Measurements from ENCODE around the gene TERF2IP. TPM values are rescaled to one million over a fixed set of nuclear protein-coding genes. Genes with fewer than 3 reads are reported as not detected.

The TERF2IP gene
- total RNA-seq, 2 experiments from 2014 or later: 92.7 to 96.2 TPM

GRCh38 chr16:75701361-75701760 is 53.8 kb downstream of the TERF2IP start, which contains the start of gene DUXB:
Gene DUXB, minus strand, starts transcription at chr16:75701461. Its CDS starts 43 bp downstream, at chr16:75701418.
- CTCF ChIA-PET: no interaction called here
- Mint-ChIP-seq H3K36me3 (ENCODE audit: low read depth) (no peaks in the 10 kb centered on the region), H3K27ac (no peak within 1 kb of the TSS), H3K4me3 (no peak within 1 kb of the TSS), H3K27me3 (no peaks in the 10 kb centered on the region), H3K9me3 (no peaks in the 10 kb centered on the region), H3K4me1 (no peaks in the 10 kb centered on the region)
- no peak for DNase-seq
- POLR2A ChIA-PET: no interaction called here

GRCh38 chr16:75702242-75702641 is 54.7 kb downstream of the TERF2IP start:
- Mint-ChIP-seq H3K4me1 (no peaks in the 10 kb centered on the region), H3K4me3 (no peak overlapping the region)
- CTCF ChIA-PET: no interaction called here

GRCh38 chr16:75703306-75703705 is 55.7 kb downstream of the TERF2IP start:
- no peak overlapping the region for H3K27ac Mint-ChIP-seq
- no peaks in the 10 kb centered on the region for H3K36me3 Mint-ChIP-seq (ENCODE audit: low read depth)
- no peaks in the 10 kb centered on the region for H3K9me3 Mint-ChIP-seq
- no peaks in the 10 kb centered on the region for H3K4me1 Mint-ChIP-seq
- ChIA-PET POLR2A (interaction anchor here (0.6 kb wide), 1 partner anchor 54 kb away, joined by 3 read pairs; no protein-coding TSS in a partner anchor), CTCF (no interaction called here)
- no peak for DNase-seq
- H3K4me3 Mint-ChIP-seq: no peak overlapping the region
- H3K27me3 Mint-ChIP-seq: no peaks in the 10 kb centered on the region

More at GRCh38 chr16:75702242-75702641, 54.7 kb downstream of the TERF2IP start:
- H3K27me3 Mint-ChIP-seq: no peaks in the 10 kb centered on the region
- no peak overlapping the region for H3K27ac Mint-ChIP-seq
- H3K36me3 Mint-ChIP-seq (ENCODE audit: low read depth): no peaks in the 10 kb centered on the region
- H3K9me3 Mint-ChIP-seq: no peaks in the 10 kb centered on the region
- POLR2A ChIA-PET: no interaction called here
- no peak for DNase-seq

Other genes starting within 250 kb of the TERF2IP start
- gene CFDP1, start 214.3 kb upstream of the TERF2IP start, total RNA-seq: 10 to 100 TPM; 35.1 to 36.2 TPM
- gene TMEM170A, start 183.1 kb upstream of the TERF2IP start, total RNA-seq: 10 to 100 TPM; 30.8 to 33.9 TPM
- not detected for gene CHST6, start 152.3 kb upstream of the TERF2IP start, total RNA-seq
- gene CHST5, start 111.7 kb upstream of the TERF2IP start, total RNA-seq: under 1 TPM in 1 of 2 experiments, not detected in 1; 0.10 TPM
- gene TMEM231, start 91.5 kb upstream of the TERF2IP start, total RNA-seq: 1 to 10 TPM; 1.9 to 2.0 TPM
- 10 to 100 TPM; 84.9 to 86.2 TPM for gene GABARAPL2, start 81.4 kb upstream of the TERF2IP start, total RNA-seq
- gene ADAT1, start 24.5 kb upstream of the TERF2IP start, total RNA-seq: 10 to 100 TPM; 50.7 to 56.0 TPM
- 100 to 1,000 TPM; 169 to 170 TPM for gene KARS1, start 108 bp upstream of the TERF2IP start, total RNA-seq
- gene CPHXL2, start 29.2 kb downstream of the TERF2IP start, total RNA-seq: not detected
- gene DUXB, start 53.7 kb downstream of the TERF2IP start, total RNA-seq: not detected
- not detected for gene CPHXL, start 78.7 kb downstream of the TERF2IP start, total RNA-seq